ENCODE data around the gene CD248. TPM values are rescaled to one million over a fixed set of nuclear protein-coding genes. Genes with fewer than 3 reads are reported as not detected.
"Not testable (repeated sequence)": the region's sequence is repeated elsewhere in the genome, so short reads cannot be mapped to it uniquely, and the experiment has no call there.

The CD248 gene
- total RNA-seq, 1 donor from 2014 or later = 193 TPM

DNA sequence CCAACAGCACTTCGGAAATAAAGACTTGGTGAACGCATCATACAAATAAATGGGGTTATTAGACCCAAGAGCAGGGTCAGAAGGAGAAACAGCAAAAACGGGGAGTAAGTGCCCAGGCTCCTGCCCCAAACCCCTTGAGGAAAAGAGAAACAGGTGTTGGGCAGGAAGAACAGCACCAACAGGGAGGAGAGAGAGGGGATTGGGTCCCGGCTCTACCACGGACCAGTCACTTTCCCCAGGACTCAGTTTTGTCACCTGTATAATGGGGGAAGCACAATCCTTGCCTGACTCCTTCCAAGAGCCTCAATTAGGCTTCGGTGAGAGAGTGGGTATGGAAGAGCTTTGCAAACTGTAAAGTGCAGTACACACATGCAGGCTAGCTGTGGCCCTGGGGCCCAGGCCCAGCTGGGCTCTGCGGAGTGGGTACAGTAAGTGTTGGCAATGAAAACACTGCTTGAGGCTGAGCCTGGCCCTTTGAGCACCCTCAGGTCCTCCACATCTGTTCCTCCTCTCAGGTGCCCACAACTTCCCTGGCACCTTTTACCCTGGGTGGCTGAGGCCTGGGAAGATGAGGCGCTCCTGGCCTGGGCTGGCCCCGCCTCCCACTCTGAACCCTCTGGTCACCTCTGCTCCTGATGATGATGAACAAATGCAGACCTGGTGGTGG lies 45.8 kb upstream of the CD248 start:
- Histone ChIP-seq H3K4me3 (no peak overlapping the region), H3K9me3 (no peaks in the 10 kb centered on the region), H3K36me3 (no peaks in the 10 kb centered on the region), H3K27ac (no peak overlapping the region), H3K27me3 (no peaks in the 10 kb centered on the region), H3K4me1 (no peaks in the 10 kb centered on the region)
- no peak for DNase-seq (ENCODE audit: low spot score in 2 of 2)
- intact Hi-C loops (cut with DNase I) = no loop called here
- TF ChIP-seq, protein P1, sequence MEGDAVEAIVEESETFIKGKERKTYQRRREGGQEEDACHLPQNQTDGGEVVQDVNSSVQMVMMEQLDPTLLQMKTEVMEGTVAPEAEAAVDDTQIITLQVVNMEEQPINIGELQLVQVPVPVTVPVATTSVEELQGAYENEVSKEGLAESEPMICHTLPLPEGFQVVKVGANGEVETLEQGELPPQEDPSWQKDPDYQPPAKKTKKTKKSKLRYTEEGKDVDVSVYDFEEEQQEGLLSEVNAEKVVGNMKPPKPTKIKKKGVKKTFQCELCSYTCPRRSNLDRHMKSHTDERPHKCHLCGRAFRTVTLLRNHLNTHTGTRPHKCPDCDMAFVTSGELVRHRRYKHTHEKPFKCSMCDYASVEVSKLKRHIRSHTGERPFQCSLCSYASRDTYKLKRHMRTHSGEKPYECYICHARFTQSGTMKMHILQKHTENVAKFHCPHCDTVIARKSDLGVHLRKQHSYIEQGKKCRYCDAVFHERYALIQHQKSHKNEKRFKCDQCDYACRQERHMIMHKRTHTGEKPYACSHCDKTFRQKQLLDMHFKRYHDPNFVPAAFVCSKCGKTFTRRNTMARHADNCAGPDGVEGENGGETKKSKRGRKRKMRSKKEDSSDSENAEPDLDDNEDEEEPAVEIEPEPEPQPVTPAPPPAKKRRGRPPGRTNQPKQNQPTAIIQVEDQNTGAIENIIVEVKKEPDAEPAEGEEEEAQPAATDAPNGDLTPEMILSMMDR (IDR thresholded peaks at IDR 0.05) = no peak

DNA sequence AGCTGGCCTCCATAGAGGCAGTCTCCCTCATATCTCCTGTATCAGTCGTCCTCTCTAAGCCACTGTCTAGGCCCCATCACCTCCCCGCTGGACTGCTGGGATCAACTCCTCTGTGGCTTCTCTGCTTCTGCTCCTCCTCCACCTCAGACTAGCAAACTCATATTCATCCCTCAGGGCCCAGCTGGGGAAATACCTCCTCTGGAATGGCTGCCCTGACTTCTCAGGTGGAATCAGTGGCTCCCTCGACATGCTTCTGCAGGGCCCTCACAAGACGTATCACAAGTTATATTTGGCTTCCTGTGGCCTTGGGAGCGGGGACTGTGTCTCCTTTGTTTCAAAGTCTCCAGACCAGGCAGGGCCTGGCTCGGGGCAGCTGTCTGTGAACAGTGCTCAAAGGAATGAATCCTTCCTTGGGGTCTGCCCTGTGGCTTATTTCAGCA lies 44.7 kb upstream of the CD248 start:
- no peaks in the 10 kb centered on the region for H3K4me1 ChIP-seq
- DNase-seq (ENCODE audit: low spot score in 2 of 2) = no peak
- TF ChIP-seq, protein P1 (IDR thresholded peaks at IDR 0.05) = no peak
- H3K27me3 ChIP-seq = no peaks in the 10 kb centered on the region
- H3K4me3 ChIP-seq = no peak overlapping the region
- H3K9me3 ChIP-seq = no peaks in the 10 kb centered on the region
- H3K36me3 ChIP-seq = no peaks in the 10 kb centered on the region
- no peak overlapping the region for H3K27ac ChIP-seq
- intact Hi-C loops (cut with DNase I) = no loop called here

DNA sequence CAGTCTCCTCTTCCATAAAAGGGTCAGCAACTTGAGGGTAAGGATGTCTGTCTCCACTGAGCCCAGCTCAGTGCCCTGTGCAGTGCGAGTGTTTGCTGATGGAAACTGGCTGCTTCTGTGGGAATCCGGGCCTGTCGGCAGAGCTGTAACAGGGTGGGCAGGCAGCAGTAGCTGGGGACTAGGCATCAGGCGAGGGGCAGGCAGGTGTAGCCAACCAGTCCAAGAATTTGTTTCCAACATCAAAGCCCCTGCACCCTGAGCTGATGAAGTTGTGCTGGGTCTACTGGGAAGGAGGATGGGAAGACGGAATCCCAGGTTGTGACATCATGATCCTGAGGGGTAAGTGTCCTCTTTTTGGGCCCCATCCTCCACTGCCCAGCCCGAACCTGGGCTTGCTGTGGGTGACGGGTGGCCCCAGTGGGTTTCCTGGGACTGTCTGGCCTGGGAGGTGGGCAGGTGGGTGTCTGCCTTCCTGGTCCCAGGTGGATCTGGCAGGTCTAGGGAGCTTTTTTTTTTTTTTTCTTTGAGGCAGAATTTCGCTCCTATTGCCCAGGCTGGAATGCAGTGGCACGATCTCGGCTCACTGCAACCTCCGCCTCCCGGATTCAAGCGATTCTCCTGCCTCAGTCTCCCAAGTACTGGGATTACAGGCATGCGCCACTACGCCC lies 43.7 kb upstream of the CD248 start:
- Histone ChIP-seq H3K27ac (no peak overlapping the region), H3K36me3 (no peaks in the 10 kb centered on the region), H3K4me1 (no peaks in the 10 kb centered on the region), H3K9me3 (no peaks in the 10 kb centered on the region), H3K4me3 (no peak overlapping the region), H3K27me3 (no peaks in the 10 kb centered on the region)
- intact Hi-C loops (cut with DNase I) = no loop called here
- no peak for DNase-seq (ENCODE audit: low spot score in 2 of 2)
- TF ChIP-seq, protein P1 (IDR thresholded peaks at IDR 0.05) = no peak

DNA sequence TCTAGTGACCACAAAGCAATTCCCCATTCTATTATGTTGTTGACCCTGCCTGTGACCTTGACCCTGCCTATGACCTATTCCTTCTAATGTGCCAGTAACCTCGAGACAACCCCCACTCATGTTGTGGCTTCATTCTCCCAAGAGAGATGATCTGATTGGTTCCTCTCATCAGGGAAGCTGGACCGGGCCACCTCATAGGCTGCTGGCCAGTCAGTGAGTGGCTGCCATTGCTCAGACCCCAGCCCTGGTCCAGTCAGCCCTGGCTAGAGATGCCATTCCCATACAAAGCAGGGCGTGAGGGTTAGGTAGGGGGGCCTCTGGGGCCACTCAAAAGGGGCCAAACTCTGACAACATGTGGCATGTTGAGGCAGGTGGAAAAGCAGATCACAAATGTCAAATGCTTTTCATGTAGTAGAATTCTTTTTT lies 42.8 kb upstream of the CD248 start:
- TF ChIP-seq, protein P1 (IDR thresholded peaks at IDR 0.05) = no peak
- H3K9me3 ChIP-seq = no peaks in the 10 kb centered on the region
- no peaks in the 10 kb centered on the region for H3K4me1 ChIP-seq
- no peak overlapping the region for H3K4me3 ChIP-seq
- H3K36me3 ChIP-seq = no peaks in the 10 kb centered on the region
- no peaks in the 10 kb centered on the region for H3K27me3 ChIP-seq
- intact Hi-C loops (cut with DNase I) = no loop called here
- DNase-seq (ENCODE audit: low spot score in 2 of 2) = no peak
- H3K27ac ChIP-seq = no peak overlapping the region

DNA sequence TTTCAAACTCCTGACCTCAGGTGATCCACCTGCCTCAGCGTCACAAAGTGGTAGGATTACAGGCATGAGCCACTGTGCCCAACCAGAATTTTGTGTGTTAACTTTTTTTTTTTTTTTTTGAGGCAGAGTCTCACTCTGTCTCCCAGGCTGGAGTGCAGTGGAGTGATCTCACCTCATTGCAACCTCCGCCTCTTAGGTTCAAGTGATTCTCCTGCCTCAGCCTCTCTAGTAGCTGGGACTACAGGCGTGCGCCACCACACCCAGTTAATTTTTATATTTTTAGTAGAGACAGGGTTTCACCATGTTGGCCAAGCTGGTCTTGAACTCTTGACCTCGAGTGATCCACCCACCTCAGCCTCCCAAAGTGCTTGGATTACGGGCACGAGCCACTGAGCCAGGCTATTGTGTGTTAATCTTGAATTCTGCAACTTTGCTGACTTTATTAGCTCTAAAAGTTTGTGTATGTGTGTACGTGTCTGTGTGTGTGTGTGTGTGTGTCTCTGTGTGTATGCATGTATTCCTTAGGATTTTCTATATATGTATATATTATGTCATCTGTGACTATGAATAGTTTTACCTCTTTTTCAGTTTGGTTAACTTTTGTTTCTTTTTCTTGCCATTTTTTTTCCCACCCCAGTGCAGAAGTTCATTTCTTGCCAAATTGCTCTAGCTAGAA lies 33.9 kb upstream of the CD248 start:
- H3K9me3 ChIP-seq; H3K36me3 ChIP-seq; DNase-seq (ENCODE audit: low spot score in 2 of 2); H3K4me3 ChIP-seq; H3K27me3 ChIP-seq; H3K27ac ChIP-seq; intact Hi-C loops (cut with DNase I): not testable (repeated sequence)
- H3K4me1 ChIP-seq = peaks cover 9 to 12% of the 10 kb centered on the region in 2 donors

DNA sequence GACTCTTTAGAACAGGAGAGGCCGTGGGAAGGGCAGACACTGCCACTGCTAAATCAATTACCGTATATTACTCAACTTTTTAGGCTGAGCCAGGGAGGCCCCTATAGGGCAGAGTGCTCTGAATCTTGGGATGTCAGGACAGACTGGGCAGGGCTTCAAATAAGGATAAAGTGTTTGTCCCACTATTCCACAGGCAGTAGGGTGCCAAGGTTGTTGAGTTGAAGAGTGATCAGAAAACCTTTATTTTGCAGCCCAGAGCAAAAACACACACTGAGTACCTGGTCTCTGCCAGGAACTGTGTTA lies 32.2 kb upstream of the CD248 start:
- intact Hi-C loops (cut with DNase I) = no loop called here
- no peak for DNase-seq (ENCODE audit: low spot score in 2 of 2)
- no peak overlapping the region for H3K27ac ChIP-seq
- H3K4me3 ChIP-seq = no peak overlapping the region
- peaks cover 13 to 20% of the 10 kb centered on the region in 2 donors for H3K4me1 ChIP-seq
- no peaks in the 10 kb centered on the region for H3K27me3 ChIP-seq
- TF ChIP-seq, protein P1 (IDR thresholded peaks at IDR 0.05) = no peak
- no peaks in the 10 kb centered on the region for H3K36me3 ChIP-seq
- H3K9me3 ChIP-seq = no peaks in the 10 kb centered on the region
